Body of pancreas (tissue), 4 donors: ENCODE measurements around the gene KCNC3. TPM values are rescaled to one million over a fixed set of nuclear protein-coding genes. Genes with fewer than 3 reads are reported as not detected.
"Not testable (repeated sequence)": the region's sequence is repeated elsewhere in the genome, so short reads cannot be mapped to it uniquely, and the experiment has no call there.

ENCODE experiments used
- ATAC-seq: fragments of 150-250 bp; one replicate; pipeline ENCODE4 v1.9.1; 2016
- DNase-seq, 4 donors: peaks; one replicate each; pipeline ENCODE4 v3.0.0-alpha.2; 2019
- H3K27ac ChIP-seq, 4 donors: fragments of 200-600 bp; sonication (generic); 1 replicate in 3 of 4; 2 replicates in 1 of 4; pipeline versions ENCODE4 v1.5.1 to v1.6.1; 2016 to 2019; ENCODE audit warnings: mild to moderate bottlenecking in 1 of 4, mixed read lengths in 1 of 4, moderate library complexity in 1 of 4
- H3K27me3 ChIP-seq, 2 donors: fragments of 200-600 bp; sonication (generic); one replicate each; pipeline ENCODE4 v1.6.0; 2016; ENCODE audit warnings: mild to moderate bottlenecking in 1 of 2
- H3K36me3 ChIP-seq, 2 donors: fragments of 200-600 bp; sonication (generic); replicated peaks in 1 of 2; 2 replicates each; pipeline ENCODE4 v1.5.1; 2016; ENCODE audit warnings: low read depth in 2 of 2; ENCODE audit not compliant: insufficient read depth in 1 of 2
- H3K4me1 ChIP-seq: fragments of 200-600 bp; sonication (generic); one replicate; pipeline ENCODE4 v1.6.0; 2016
- H3K4me3 ChIP-seq, 2 donors: fragments of 200-600 bp; sonication (generic); 1 replicate in 1 of 2; 2 replicates in 1 of 2; pipeline ENCODE4 v1.5.1; 2016 to 2019
- H3K9me3 ChIP-seq, 3 donors: fragments of 200-600 bp; sonication (generic); 1 replicate in 2 of 3; 2 replicates in 1 of 3; pipeline ENCODE4 v1.5.1; 2016
- POLR2A ChIP-seq, 3 donors: fragments of 450-650 bp; IDR thresholded peaks; one replicate each; pipeline ENCODE4 v1.6.1; 2016; ENCODE audit warnings: antibody characterized with exemption in 3 of 3, mild to moderate bottlenecking in 2 of 3
- WGBS, 2 donors: methylation state at CpG; one replicate each; pipeline ENCODE4 v1.1.5; 2017; 5-methylcytosine and 5-hydroxymethylcytosine counted together
- intact Hi-C: fragments of 100-400 bp; cut with DNase I; formaldehyde crosslinking; loops from one replicate; pipeline ENCODE4 v1.15.1; 2023
- total RNA-seq, 2 donors: library from RNA; depleted of rRNA; stranded (reverse); fragments of >200 nt; gene quantifications; one replicate each; pipeline ENCODE4 v1.1.0, GENCODE V29; 2016
- TF ChIP-seq, protein P1 (sequence below), 7 experiments: fragments of 450-650 bp in 4 of 7; fragments of 200-600 bp in 3 of 7; sonication (generic) in 3 of 7; IDR thresholded peaks; one replicate each; pipeline ENCODE4 v1.5.1; 2016 to 2019; ENCODE audit warnings: antibody characterized with exemption in 7 of 7

The KCNC3 gene
- total RNA-seq, 2 donors from 2014 or later = 1.8 to 6.3 TPM

GRCh38 chr19:50332244-50333038 lies 3.3 kb upstream of the KCNC3 start:
- Histone ChIP-seq H3K4me3 (no peak overlapping the region), H3K9me3 (no peaks in the 10 kb centered on the region), H3K27ac (peak overlapping the region; percentile 65 to 84 (median 80)), H3K4me1 (peaks cover 71% of the 10 kb centered on the region), H3K36me3 (no peaks in the 10 kb centered on the region), H3K27me3 (no peaks in the 10 kb centered on the region)
- peak; percentile 32 to 54 (median 45) for TF ChIP-seq POLR2A (IDR thresholded peaks at IDR 0.05)
- TF ChIP-seq, protein P1, sequence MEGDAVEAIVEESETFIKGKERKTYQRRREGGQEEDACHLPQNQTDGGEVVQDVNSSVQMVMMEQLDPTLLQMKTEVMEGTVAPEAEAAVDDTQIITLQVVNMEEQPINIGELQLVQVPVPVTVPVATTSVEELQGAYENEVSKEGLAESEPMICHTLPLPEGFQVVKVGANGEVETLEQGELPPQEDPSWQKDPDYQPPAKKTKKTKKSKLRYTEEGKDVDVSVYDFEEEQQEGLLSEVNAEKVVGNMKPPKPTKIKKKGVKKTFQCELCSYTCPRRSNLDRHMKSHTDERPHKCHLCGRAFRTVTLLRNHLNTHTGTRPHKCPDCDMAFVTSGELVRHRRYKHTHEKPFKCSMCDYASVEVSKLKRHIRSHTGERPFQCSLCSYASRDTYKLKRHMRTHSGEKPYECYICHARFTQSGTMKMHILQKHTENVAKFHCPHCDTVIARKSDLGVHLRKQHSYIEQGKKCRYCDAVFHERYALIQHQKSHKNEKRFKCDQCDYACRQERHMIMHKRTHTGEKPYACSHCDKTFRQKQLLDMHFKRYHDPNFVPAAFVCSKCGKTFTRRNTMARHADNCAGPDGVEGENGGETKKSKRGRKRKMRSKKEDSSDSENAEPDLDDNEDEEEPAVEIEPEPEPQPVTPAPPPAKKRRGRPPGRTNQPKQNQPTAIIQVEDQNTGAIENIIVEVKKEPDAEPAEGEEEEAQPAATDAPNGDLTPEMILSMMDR (IDR thresholded peaks at IDR 0.05) = no peak
- 15 to 24% methylated on average over 20 of the region's 20 CpGs for WGBS, 2 donors
- intact Hi-C loops = no loop called here
- no peak for ATAC-seq
- peak in 2 of 4 donors; percentile 38 to 60 for DNase-seq

DNA sequence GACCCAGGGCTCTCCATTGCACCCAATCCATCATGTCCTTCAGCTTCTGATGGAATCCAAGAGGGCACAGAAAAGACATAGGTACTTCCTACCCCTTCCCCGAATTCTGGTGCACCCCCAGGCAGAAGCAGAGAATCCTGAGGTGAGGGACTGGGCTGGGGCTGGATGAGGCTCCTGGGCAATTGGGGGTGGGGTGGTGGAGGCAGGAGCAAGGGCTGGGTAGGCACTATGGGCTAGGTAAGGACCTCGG lies 2.7 kb upstream of the KCNC3 start:
- H3K36me3 ChIP-seq = no peaks in the 10 kb centered on the region
- DNase-seq (no peak), ATAC-seq (no peak)
- intact Hi-C loops = no loop called here
- H3K27me3 ChIP-seq = no peaks in the 10 kb centered on the region
- no peak overlapping the region for H3K4me3 ChIP-seq
- peaks cover 76% of the 10 kb centered on the region for H3K4me1 ChIP-seq
- TF ChIP-seq POLR2A (IDR thresholded peaks at IDR 0.05) = no peak
- TF ChIP-seq, protein P1 (IDR thresholded peaks at IDR 0.05) = no peak
- peak overlapping the region; percentile 65 to 84 (median 80) for H3K27ac ChIP-seq
- WGBS, 2 donors = 15 to 18% methylated on average over 2 of the region's 2 CpGs
- no peaks in the 10 kb centered on the region for H3K9me3 ChIP-seq

DNA sequence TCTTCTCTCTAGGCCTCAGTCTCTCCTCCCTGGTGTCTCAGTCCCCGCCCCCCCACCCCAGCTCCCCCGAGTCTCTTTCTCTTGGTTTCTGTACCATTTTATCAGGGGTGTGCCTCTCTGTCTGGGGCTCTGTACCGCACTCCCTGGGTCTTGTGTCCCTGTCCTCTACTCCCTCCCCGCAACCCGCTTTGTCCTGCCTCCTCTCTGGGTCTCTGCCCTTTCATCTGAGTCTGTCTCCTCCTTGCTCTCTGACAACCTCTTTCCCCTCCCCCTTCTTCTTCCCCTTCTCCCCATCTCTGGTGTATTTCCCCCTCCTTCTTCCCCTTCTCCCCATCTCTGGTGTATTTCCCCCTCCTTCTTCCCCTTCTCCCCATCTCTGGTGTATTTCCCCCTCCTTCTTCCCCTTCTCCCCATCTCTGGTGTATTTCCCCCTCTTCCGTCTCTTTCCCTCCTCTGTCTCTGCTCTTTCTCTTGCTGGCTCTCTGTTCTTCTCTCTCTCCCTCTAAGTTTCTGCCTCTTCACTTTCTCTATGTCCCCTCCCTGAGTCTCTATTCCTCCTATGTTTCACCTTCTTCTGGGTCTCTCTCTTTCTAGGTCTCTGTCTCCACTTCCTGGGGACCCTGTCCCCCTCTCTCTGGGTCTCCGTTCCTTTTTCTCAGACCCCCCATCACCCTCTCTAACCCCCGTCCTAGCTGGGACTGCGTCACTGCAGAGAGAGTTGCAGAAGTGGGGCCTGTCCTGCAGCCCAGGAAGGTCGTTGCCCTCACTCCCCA lies 2.2 kb upstream of the KCNC3 start:
- TF ChIP-seq POLR2A (IDR thresholded peaks at IDR 0.05) = no peak
- TF ChIP-seq, protein P1 (IDR thresholded peaks at IDR 0.05) = no peak
- peaks cover 81% of the 10 kb centered on the region for H3K4me1 ChIP-seq

DNA sequence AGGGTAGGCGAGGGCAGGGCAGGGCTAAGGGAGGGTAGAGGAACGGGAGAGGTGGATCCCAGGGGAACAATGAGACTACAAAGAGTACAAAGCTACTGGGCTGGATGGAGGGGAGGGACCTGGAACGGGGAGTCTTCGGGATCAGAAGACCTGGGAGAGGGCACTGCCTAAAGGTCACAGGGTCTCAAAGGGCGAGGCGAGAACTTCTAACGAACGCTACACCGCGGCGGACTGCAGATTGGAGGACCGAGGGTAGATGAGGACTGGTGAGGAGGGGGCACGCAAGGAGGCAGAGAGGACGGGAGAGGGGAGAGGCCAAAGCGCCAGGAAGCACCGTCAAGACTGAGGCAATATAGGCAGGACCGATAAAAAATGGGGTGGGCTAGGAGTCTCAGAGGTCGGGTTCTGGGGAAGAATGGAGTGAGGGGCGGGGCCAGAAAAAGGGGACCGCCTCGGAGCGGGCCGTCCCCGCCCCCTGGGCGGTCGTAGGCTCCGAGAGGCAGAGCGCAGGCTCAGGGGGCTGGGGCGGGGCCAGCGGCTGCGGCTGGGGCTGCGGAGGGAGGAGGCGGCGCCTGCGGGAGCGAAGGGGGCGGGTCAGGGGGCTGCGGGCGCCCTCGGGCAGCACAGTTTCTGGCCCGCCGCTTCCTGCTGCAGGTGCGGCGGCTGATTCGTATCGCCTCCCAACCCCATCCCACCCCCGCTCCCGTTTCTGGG lies 1.3 kb upstream of the KCNC3 start:
- Histone ChIP-seq H3K9me3 (no peaks in the 10 kb centered on the region), H3K27ac (peak overlapping the region in 3 of 4 donors; percentile 72 to 83 (median 78)), H3K4me3 (no peak overlapping the region), H3K27me3 (no peaks in the 10 kb centered on the region), H3K36me3 (no peaks in the 10 kb centered on the region), H3K4me1 (peaks cover 87% of the 10 kb centered on the region)
- intact Hi-C loops = no loop called here
- 8 to 9% methylated on average over 38 to 48 of the region's 48 CpGs for WGBS, 2 donors
- peak; percentile 82 to 91 (median 88) for DNase-seq
- TF ChIP-seq, protein P1 (IDR thresholded peaks at IDR 0.05) = peak in 1 of 7 experiments; percentile 8
- TF ChIP-seq POLR2A (IDR thresholded peaks at IDR 0.05) = peak in 1 of 3 donors; percentile 51
- ATAC-seq = peak; percentile 25

More for the DNA sequence above, 2.2 kb upstream of the KCNC3 start:
- Histone ChIP-seq H3K9me3 (no peaks in the 10 kb centered on the region), H3K4me3 (no peak overlapping the region), H3K27ac (peak overlapping the region; percentile 65 to 84 (median 80)), H3K36me3 (no peaks in the 10 kb centered on the region), H3K27me3 (no peaks in the 10 kb centered on the region)
- ATAC-seq (no peak), DNase-seq (no peak)
- intact Hi-C loops = no loop called here
- WGBS, 2 donors = 16 to 25% methylated on average over 10 of the region's 10 CpGs

GRCh38 chr19:50329926-50330294 lies 733 bp upstream of the KCNC3 start:
- DNase-seq, H3K27me3 ChIP-seq, ATAC-seq, H3K9me3 ChIP-seq, H3K4me3 ChIP-seq, intact Hi-C loops, H3K36me3 ChIP-seq: not testable (repeated sequence)
- 28 to 34% methylated on average over 17 to 18 of the region's 18 CpGs for WGBS, 2 donors
- H3K27ac ChIP-seq = peak overlapping the region; percentile 50 to 78 (median 74)
- peaks cover 85% of the 10 kb centered on the region for H3K4me1 ChIP-seq
